A549 (cell line): ENCODE data around the gene GJA3. TPM values are rescaled to one million over a fixed set of nuclear protein-coding genes. Genes with fewer than 3 reads are reported as not detected.
"Not testable (repeated sequence)": the region's sequence is repeated elsewhere in the genome, so short reads cannot be mapped to it uniquely, and the experiment has no call there.

Source experiments
- ATAC-seq, 2 experiments: fragments of 200-7000 bp in 1 of 2; fragments of >200 bp in 1 of 2; cut with Nextera tagmentation in 1 of 2; cut with Tn5 transposase in 1 of 2; 3 replicates each; pipeline versions ENCODE4 v1.8.0 to v1.9.1; 2018 to 2020; ENCODE audit warnings: mild to moderate bottlenecking in 1 of 2, moderate library complexity in 1 of 2
- CTCF ChIA-PET: fragments of 300-600 bp; sonication (Branson Sonifier 250); formaldehyde crosslinking; extraction: SDS; loops from one replicate; lab custom pipeline; 2021; ENCODE audit warnings: antibody characterized with exemption, inconsistent platforms; lab: Yijun Ruan, JAX
- POLR2A ChIA-PET: fragments of 350-600 bp; formaldehyde crosslinking; extraction: SDS; loops from one replicate; lab custom pipeline; 2021; ENCODE audit warnings: antibody characterized with exemption, inconsistent platforms; lab: Yijun Ruan, JAX
- DNase-seq, 2 experiments: peaks; one replicate each; pipeline versions ENCODE4 v3.0.0 to v3.0.0-alpha.2; 2011 to 2016; ENCODE audit warnings: low read depth in 1 of 2, low spot score in 1 of 2
- FAIRE-seq: peaks from 2 replicates; lab custom pipeline; 2011; peaks lifted over from hg19 to GRCh38; lab: Jason Lieb, UNC
- H3K27ac ChIP-seq, 2 experiments: fragments of >200 bp; sonication (Bioruptor Twin); formaldehyde crosslinking; 3 replicates each; pipeline ENCODE4 v1.5.1; 2016 to 2017
- H3K4me1 ChIP-seq: fragments of >200 bp; sonication (Bioruptor Twin); formaldehyde crosslinking; 3 replicates; pipeline ENCODE4 v1.6.1; 2016
- H3K4me2 ChIP-seq: fragments of >200 bp; sonication (Bioruptor Twin); formaldehyde crosslinking; 3 replicates; pipeline ENCODE4 v1.6.1; 2016
- H3K4me3 ChIP-seq: fragments of >200 bp; sonication (Bioruptor Twin); formaldehyde crosslinking; 3 replicates; pipeline ENCODE4 v1.5.1; 2016
- H3K9me3 ChIP-seq: fragments of >200 bp; sonication (Bioruptor Twin); formaldehyde crosslinking; 3 replicates; pipeline ENCODE4 v1.6.1; 2016
- ATOH8 ChIP-seq: fragments of 250-450 bp; sonication (Bioruptor Pico); IDR thresholded peaks from 2 replicates; pipeline ENCODE4 v1.5.0; 2020; ENCODE audit warnings: low read depth, mild to moderate bottlenecking, moderate library complexity
- CEBPB ChIP-seq, 2 experiments: fragments of >200 bp in 1 of 2; sonication (Bioruptor Twin) in 1 of 2; formaldehyde crosslinking in 1 of 2; IDR thresholded peaks; 2 replicates each; pipeline ENCODE4 v1.6.1; 2012 to 2016
- CHD4 ChIP-seq: fragments of 200-600 bp; sonication (generic); IDR thresholded peaks from 2 replicates; pipeline ENCODE4 v1.6.1; 2016; ENCODE audit warnings: antibody characterized with exemption, mild to moderate bottlenecking, borderline replicate concordance
- EHF ChIP-seq: fragments of 250-450 bp; sonication (Bioruptor Pico); IDR thresholded peaks from 2 replicates; pipeline ENCODE4 v1.5.0; 2020; ENCODE audit warnings: mild to moderate bottlenecking
- EHMT2 ChIP-seq: fragments of 200-600 bp; sonication (generic); IDR thresholded peaks from 2 replicates; pipeline ENCODE4 v1.6.1; 2016; ENCODE audit warnings: antibody characterized with exemption, low read depth, mild to moderate bottlenecking, moderate library complexity
- EP300 ChIP-seq, 2 experiments: fragments of >200 bp; sonication (Bioruptor Twin); formaldehyde crosslinking; IDR thresholded peaks; 2 replicates in 1 of 2; 3 replicates in 1 of 2; pipeline ENCODE4 v1.6.1; 2016 to 2017
- ESRRA ChIP-seq: fragments of 150-350 bp; IDR thresholded peaks from 2 replicates; pipeline ENCODE4 v1.6.1; 2014; ENCODE audit warnings: mild to moderate bottlenecking, low read length, borderline replicate concordance
- HEYL ChIP-seq: fragments of 250-450 bp; sonication (Bioruptor Pico); IDR thresholded peaks from 2 replicates; pipeline ENCODE4 v1.8.0; 2021; ENCODE audit warnings: mild to moderate bottlenecking, moderate library complexity
- HOXB5 ChIP-seq: fragments of 250-450 bp; sonication (Bioruptor Pico); IDR thresholded peaks from 2 replicates; pipeline ENCODE4 v1.5.0; 2020; ENCODE audit warnings: mild to moderate bottlenecking, moderate library complexity
- JUN ChIP-seq, 2 experiments: fragments of >200 bp; sonication (Bioruptor Twin); formaldehyde crosslinking; IDR thresholded peaks; 2 replicates in 1 of 2; 3 replicates in 1 of 2; pipeline ENCODE4 v1.6.1; 2016 to 2017
- KDM5A ChIP-seq: fragments of 200-600 bp; sonication (generic); IDR thresholded peaks from 2 replicates; pipeline ENCODE4 v1.6.1; 2016; ENCODE audit warnings: antibody characterized with exemption, mild to moderate bottlenecking
- NPAS2 ChIP-seq: fragments of 250-450 bp; sonication (Bioruptor Pico); IDR thresholded peaks from 2 replicates; pipeline ENCODE4 v1.8.0; 2022; ENCODE audit warnings: mild to moderate bottlenecking, moderate library complexity, borderline replicate concordance
- PHF8 ChIP-seq: fragments of 200-600 bp; sonication (generic); IDR thresholded peaks from 2 replicates; pipeline ENCODE4 v1.6.1; 2016; ENCODE audit warnings: low read depth, mild to moderate bottlenecking, antibody characterized with exemption, moderate library complexity, borderline replicate concordance
- RNF2 ChIP-seq: fragments of 200-600 bp; sonication (generic); IDR thresholded peaks from 2 replicates; pipeline ENCODE4 v1.6.1; 2016; ENCODE audit warnings: low read depth, mild to moderate bottlenecking, antibody characterized with exemption, moderate library complexity, borderline replicate concordance
- TP53 ChIP-seq: fragments of 250-450 bp; sonication (Bioruptor Pico); IDR thresholded peaks from 2 replicates; pipeline ENCODE4 v1.5.0; 2021; ENCODE audit warnings: mild to moderate bottlenecking, moderate library complexity
- ZC3H11A ChIP-seq: fragments of 450-650 bp; IDR thresholded peaks from 2 replicates; pipeline ENCODE4 v1.6.1; 2014; ENCODE audit warnings: antibody characterized with exemption, mild to moderate bottlenecking
- ZFP36 ChIP-seq: fragments of 450-650 bp; IDR thresholded peaks from 2 replicates; pipeline ENCODE4 v1.6.1; 2014; ENCODE audit warnings: borderline replicate concordance; ENCODE audit not compliant: partially characterized antibody
- ZSCAN20 ChIP-seq: fragments of 250-450 bp; sonication (Bioruptor Pico); IDR thresholded peaks from 2 replicates; pipeline ENCODE4 v1.8.0; 2022; ENCODE audit warnings: mild to moderate bottlenecking, moderate library complexity
- WGBS: methylation state at CpG from one replicate; pipeline ENCODE4 v1.1.6; 2017; ENCODE audit errors: missing lambda C conversion rate; 5-methylcytosine and 5-hydroxymethylcytosine counted together
- polyA plus RNA-seq, 4 experiments: library from polyadenylated mRNA; depleted of rRNA in 3 of 4; stranded (reverse); fragments of >200 nt; fragmentation: RNase III in 1 of 4; extraction: RNeasy Plus Mini Kit Qiagen cat#74134 plus additional on column Dnase treatment in 1 of 4; gene quantifications; 2 replicates in 3 of 4; 3 replicates in 1 of 4; pipeline ENCODE4 v1.2.3, GENCODE V29; 2011 to 2017
- TF ChIP-seq, protein P1 (sequence below): fragments of 150-350 bp; IDR thresholded peaks from 2 replicates; pipeline ENCODE4 v1.6.1; 2014; ENCODE audit warnings: low read depth, mild to moderate bottlenecking, low read length

GJA3 gene
- polyA plus RNA-seq, 2 of the 4 experiments (the other 2 are of a cell fraction) = 0.06 to 0.19 TPM

- FAIRE-seq (no peak), DNase-seq (no peak), ATAC-seq (no peak)
- Histone ChIP-seq H3K9me3 (no peaks in the 10 kb centered on the region), H3K27ac (no peak overlapping the region), H3K4me2 (no peak overlapping the region), H3K4me3 (no peak overlapping the region), H3K4me1 (peaks cover 7% of the 10 kb centered on the region; the same call in 1 of the 3 replicates)
- WGBS = 37% methylated on average over 3 of the region's 3 CpGs
- CTCF ChIA-PET = interaction anchor here (0.7 to 1.1 kb wide), 3 partner anchors 9 to 30 kb away, joined by 3 read pairs; no protein-coding TSS in a partner anchor
- TF ChIP-seq EHMT2 = no peak
- TF ChIP-seq EP300 (IDR thresholded peaks at IDR 0.05) = no peak
- TF ChIP-seq CEBPB (IDR thresholded peaks at IDR 0.05) = no peak
- TF ChIP-seq HEYL = no peak
- TF ChIP-seq HOXB5 (CRISPR knock-in tag) = no peak
- no peak for TF ChIP-seq ESRRA
- TF ChIP-seq ZSCAN20 (CRISPR knock-in tag) = no peak
- no peak for TF ChIP-seq TP53 (CRISPR knock-in tag)
- no peak for TF ChIP-seq ZC3H11A
- TF ChIP-seq ATOH8 (CRISPR knock-in tag) = no peak
- no peak for TF ChIP-seq NPAS2 (CRISPR knock-in tag)
- no peak for TF ChIP-seq CHD4
- no peak for TF ChIP-seq KDM5A
- TF ChIP-seq, protein P1, sequence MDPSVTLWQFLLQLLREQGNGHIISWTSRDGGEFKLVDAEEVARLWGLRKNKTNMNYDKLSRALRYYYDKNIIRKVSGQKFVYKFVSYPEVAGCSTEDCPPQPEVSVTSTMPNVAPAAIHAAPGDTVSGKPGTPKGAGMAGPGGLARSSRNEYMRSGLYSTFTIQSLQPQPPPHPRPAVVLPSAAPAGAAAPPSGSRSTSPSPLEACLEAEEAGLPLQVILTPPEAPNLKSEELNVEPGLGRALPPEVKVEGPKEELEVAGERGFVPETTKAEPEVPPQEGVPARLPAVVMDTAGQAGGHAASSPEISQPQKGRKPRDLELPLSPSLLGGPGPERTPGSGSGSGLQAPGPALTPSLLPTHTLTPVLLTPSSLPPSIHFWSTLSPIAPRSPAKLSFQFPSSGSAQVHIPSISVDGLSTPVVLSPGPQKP = no peak
- TF ChIP-seq RNF2 = no peak
- no peak for TF ChIP-seq ZFP36
- TF ChIP-seq PHF8 = no peak
- TF ChIP-seq EHF = no peak
- POLR2A ChIA-PET = no interaction called here
Observed at GRCh38 chr13:20157151-20157796, 3.6 kb downstream of the GJA3 start.

DNA sequence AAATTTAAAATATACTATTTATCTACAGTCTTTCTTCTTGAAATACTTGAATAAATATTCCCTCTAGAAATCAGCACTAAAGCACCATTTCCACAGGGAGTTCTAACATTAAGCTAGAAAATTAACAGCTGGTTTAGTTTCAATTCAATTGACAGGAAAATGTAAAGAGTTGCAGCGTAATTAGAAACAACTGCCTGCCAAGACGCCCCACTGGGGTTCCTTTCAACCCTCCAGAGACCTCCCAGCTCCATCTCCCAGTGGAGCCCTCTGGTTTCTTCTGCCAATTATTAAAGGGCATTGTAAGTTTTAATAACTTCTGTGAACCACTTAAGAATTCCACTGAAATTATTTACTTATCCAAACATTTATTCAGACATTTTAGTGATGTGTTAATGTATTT is 4.2 kb downstream of the GJA3 start:
- DNase-seq (no peak), FAIRE-seq (no peak), ATAC-seq (no peak)
- POLR2A ChIA-PET = no interaction called here
- Histone ChIP-seq H3K27ac (no peak overlapping the region), H3K9me3 (no peaks in the 10 kb centered on the region), H3K4me3 (no peak overlapping the region), H3K4me2 (no peak overlapping the region), H3K4me1 (peaks cover 7% of the 10 kb centered on the region; the same call in 1 of the 3 replicates)
- 60% methylated on average over 2 of the region's 2 CpGs for WGBS
- CTCF ChIA-PET = interaction anchor here (0.8 to 1.1 kb wide), 3 partner anchors 10 to 29 kb away, joined by 3 read pairs; no protein-coding TSS in a partner anchor
- TF ChIP-seq JUN (IDR thresholded peaks at IDR 0.05) = no peak
- TF ChIP-seq, all 56 proteins: peak for 0

GRCh38 chr13:20153290-20153689 is 7.6 kb downstream of the GJA3 start:
- H3K4me3 ChIP-seq, FAIRE-seq, POLR2A ChIA-PET, ATAC-seq, H3K27ac ChIP-seq, H3K4me1 ChIP-seq, H3K9me3 ChIP-seq, H3K4me2 ChIP-seq, DNase-seq: not testable (repeated sequence)
- CTCF ChIA-PET = interaction anchor here (1.6 kb wide), 1 partner anchor 25 kb away, joined by 5 read pairs; no protein-coding TSS in a partner anchor
- 37% methylated on average over 2 of the region's 2 CpGs for WGBS
